GM19099 (cell line): Measurements from ENCODE around the gene ESPL1.

Source experiments
- POLR2A ChIP-seq: IDR thresholded peaks from 3 replicates; pipeline ENCODE4 v1.6.1; 2011; ENCODE audit warnings: low read depth; ENCODE audit not compliant: insufficient read length; ENCODE audit errors: extremely low read depth

The ESPL1 gene

GRCh38 chr12:53239643-53240258 is 28.3 kb upstream of the ESPL1 start:
- no peak for TF ChIP-seq POLR2A

GRCh38 chr12:53241623-53242412 is 26.3 kb upstream of the ESPL1 start:
- TF ChIP-seq POLR2A, result no peak

GRCh38 chr12:53244337-53244736 is 23.8 kb upstream of the ESPL1 start:
- no peak for TF ChIP-seq POLR2A

GRCh38 chr12:53245286-53245685 is 22.8 kb upstream of the ESPL1 start:
- TF ChIP-seq POLR2A, result no peak

GRCh38 chr12:53251477-53252348 is 16.4 kb upstream of the ESPL1 start:
- peak; percentile 85 for TF ChIP-seq POLR2A

- no peak for TF ChIP-seq POLR2A
Measured at GRCh38 chr12:53252349-53252916, 15.7 kb upstream of the ESPL1 start.

DNA sequence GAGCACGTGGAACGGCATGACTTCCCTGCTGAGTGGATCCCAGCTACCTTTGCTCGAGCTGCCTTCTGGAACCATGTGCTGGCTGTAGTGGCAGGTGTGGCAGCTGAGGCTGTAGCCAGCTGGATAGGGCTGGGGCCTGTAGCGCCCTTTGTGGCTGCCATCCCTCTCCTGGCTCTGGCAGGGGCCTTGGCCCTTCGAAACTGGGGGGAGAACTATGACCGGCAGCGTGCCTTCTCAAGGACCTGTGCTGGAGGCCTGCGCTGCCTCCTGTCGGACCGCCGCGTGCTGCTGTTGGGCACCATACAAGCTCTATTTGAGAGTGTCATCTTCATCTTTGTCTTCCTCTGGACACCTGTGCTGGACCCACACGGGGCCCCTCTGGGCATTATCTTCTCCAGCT is 14.8 kb upstream of the ESPL1 start:
- TF ChIP-seq POLR2A, result no peak

- no peak for TF ChIP-seq POLR2A
Measured at GRCh38 chr12:53254816-53255545, 13.1 kb upstream of the ESPL1 start.

GRCh38 chr12:53255996-53256395 is 12.1 kb upstream of the ESPL1 start:
- no peak for TF ChIP-seq POLR2A

GRCh38 chr12:53258541-53259539 is 9.3 kb upstream of the ESPL1 start:
- TF ChIP-seq POLR2A, result no peak

- TF ChIP-seq POLR2A, result no peak
Measured at GRCh38 chr12:53259891-53260290, 8.2 kb upstream of the ESPL1 start.

DNA sequence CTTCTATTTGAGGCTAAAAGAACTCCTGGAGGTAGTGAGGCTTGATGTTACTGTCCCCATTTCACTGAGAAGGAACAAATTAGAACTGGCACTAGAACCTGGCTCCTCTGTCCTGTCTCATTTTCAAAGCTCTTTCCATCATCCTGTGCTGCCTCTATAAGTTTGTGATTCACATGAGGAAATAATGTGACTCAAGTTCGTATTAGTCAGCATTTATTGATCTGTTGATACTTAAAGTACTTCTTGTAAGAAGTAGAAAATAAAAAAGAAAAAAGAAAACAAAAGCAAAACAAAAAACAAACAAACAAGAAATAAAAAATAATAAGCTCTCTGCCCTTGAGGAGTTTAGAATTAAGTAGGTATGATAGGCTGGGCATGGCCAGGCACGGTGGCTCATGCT is 2.3 kb upstream of the ESPL1 start:
- TF ChIP-seq POLR2A, result no peak

DNA sequence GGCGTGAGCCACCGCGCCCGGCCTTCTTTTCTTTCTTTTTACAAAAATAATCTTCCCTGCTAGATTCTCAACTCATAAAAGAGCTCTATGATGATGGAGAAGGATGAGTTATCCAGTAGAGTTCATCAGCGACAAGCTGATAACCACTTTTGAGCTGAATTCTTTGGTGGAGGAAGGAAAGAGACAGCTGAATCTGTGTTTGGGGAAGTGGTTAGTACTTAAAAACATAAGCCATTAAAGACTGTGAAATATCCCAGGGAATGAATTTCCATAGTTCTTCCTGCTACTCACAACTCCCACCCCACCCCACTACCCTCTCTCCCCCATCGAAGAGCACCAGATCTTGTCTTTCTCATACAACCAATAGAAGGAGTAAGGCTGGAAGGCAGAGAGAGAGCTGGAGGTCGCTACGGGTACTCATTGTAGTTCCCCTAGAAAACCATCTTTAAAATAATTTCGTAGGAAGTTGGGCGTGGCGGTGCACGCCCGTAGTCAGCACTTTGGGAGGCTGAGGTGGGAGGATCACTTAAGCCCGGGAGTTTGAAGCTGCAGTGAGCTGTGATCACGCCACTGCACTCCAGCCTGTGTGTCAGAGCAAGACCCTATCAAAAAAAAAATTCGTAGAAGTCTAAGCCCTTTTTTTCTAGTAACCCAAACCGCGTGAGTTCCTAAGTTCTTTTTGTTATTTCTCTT is 647 bp upstream of the ESPL1 start:
- no peak for TF ChIP-seq POLR2A
